Superior temporal gyrus (tissue), 1 donor: ENCODE results near the gene ZNF773.
"Not testable (repeated sequence)": the region's sequence is repeated elsewhere in the genome, so short reads cannot be mapped to it uniquely, and the experiment has no call there.

Experiments
- DNase-seq: peaks from one replicate; pipeline ENCODE4 v3.0.0-alpha.2; 2016; ENCODE audit errors: extremely low spot score

ZNF773 gene

GRCh38 chr19:57499680-57500395 lies at the start of gene ZNF773:
TSS of gene ZNF773 (plus strand) at chr19:57499938. CDS start at chr19:57500081, 143 bp downstream.
- DNase-seq, result peak; percentile 82

DNA sequence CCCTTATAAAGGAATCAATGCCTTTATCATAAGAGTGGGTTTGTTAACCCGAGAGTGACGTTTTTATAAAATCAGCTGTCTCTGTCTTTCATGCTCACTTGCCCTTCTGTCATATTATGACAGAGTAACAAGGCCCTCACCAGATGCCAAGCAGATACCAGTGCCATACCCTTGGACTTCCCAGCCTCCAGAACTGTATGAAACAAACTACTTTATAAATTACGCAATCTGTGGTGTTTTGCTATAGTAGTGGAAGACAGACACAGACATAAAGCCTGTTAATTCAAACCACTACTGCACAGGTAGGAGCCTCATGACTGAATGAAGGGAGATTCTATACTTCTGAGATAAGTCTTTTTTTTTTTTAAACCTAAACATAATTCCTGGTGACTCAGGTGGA lies 47.4 kb upstream of the ZNF773 start:
- no peak for DNase-seq

DNA sequence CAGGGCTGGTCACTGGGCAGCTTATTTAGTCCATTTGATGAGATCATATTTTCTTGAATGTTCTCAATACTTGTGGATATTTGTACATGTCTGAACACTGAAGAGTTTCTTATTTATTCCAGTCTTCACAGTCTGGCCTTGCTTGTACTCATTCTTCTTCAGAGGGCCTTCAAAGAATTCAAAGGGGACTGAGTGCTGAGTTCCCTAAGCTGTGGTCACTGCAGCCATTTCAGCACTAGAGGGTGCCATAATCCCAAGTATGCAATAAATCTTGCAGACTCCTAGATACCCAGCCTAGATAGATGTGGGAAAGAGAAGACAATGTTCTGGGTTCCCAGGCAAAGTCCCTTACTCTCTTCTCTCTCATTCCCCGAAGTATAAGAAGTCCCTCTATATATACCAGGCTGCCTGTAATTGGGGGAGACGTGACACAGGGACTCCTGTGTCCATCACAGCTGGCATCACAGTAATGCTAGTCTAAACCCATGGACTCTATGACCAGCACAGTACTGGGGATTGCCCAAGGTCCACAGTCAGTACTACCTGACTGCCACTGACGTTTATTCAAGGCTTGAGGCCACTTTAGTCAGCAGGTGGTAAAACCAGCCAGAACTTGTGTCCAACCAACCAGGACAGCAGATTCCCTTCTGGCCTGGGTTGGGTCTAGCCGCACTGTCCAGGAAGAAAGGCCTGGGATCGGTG lies 33.9 kb upstream of the ZNF773 start:
- no peak for DNase-seq

DNA sequence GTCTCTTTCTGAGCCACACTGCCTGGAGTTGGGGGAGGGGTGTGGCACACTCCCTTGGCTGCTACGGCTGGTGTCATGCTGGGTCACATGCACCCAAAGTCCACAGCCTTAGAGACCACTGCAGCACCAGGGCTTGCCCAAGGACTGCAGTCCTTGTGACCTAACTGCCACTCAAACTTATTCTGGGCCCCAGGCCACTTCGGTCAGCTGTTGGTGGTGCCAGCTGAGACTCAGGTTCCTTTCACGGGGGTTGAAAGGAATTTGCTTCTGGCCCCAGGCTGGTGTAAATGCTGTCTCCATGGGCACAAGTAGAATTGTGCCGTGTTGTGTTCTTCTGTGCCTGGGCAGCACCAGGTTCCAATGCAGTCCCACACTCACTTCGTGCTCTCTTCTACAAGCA lies 33.2 kb upstream of the ZNF773 start:
- DNase-seq, result no peak

DNA sequence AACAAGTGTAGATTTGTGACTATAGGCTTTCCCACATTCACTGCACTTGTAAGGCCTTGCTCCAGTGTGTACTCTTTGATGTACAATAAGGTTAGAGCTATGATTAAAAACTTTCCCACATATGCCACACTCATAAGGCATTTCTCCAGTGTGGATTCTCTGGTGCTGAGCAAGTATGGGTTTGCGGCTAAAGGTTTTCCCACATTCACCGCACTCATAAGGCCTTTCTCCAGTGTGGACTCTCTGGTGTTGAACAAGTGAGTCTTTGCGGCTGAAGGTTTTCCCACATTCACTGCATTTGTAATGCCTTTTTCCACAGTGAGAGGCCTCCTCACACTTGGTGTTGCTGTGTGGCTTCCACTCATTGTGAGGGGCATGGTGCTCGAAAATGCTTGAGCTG lies 26.1 kb upstream of the ZNF773 start:
- no peak for DNase-seq

- DNase-seq, result peak; percentile 99
These were observed 22.3 kb upstream of the ZNF773 start, which contains the start of gene ZNF772 for GRCh38 chr19:57477191-57478008. TSS of gene ZNF772 (minus strand) at chr19:57477566. CDS start at chr19:57477309, 257 bp downstream.

DNA sequence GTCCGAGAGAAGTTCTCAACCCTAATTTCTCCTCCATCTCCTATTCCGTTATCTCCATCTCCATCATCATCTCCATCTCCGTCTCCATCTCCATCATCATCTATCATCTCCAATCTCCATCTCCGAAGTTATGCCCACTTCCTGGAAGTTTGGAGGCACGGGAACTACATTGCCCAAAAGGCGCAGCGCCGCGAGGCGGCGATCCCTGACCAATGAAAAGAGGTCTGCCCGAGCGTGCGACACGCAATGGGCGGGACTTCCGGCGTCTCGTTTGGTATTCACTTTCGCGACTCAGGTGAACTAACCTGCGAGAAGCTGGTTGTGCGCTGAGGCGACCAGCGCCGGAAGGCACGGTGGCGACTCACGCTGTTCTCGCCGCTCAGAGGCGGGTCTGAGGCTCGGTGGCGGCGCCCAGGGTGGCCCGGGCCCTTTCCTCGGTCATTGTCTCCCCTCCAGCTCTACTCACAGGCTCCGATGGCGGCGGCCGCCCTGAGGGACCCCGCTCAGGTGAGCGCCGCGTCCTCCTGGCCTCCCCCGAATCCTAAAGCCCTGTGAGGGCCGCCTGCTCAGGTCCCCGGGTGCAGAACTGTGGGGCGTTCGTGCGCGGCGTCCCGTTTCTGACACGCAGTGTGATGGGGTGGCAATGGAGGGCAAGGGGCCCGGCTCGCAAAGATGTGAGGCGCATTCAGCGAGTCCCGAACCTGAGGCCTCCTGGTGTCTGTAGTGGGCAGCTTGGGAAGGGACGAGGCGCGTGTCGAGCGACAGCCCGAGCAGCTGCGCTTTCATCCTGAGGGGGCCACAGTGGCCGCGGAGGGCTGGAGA lies 12.1 kb upstream of the ZNF773 start, which contains the start of gene ZNF419:
ZNF419 (plus strand) TSS at position 274 of the 822 bp plus-strand sequence; CDS start at position 475, 201 bp downstream.
- DNase-seq, result peak; percentile 96

- not testable (repeated sequence) for DNase-seq
These were observed 11.5 kb upstream of the ZNF773 start for GRCh38 chr19:57488299-57488644.

- not testable (repeated sequence) for DNase-seq
These were observed 432 bp upstream of the ZNF773 start for GRCh38 chr19:57499332-57499679.

- DNase-seq, result not testable (repeated sequence)
These were observed 662 bp downstream of the ZNF773 start for GRCh38 chr19:57500400-57500799.

- no peak for DNase-seq
These were observed 6.4 kb downstream of the ZNF773 start for GRCh38 chr19:57506163-57506562.

- DNase-seq, result no peak
These were observed 11.7 kb downstream of the ZNF773 start for GRCh38 chr19:57511484-57511883.

- no peak for DNase-seq
These were observed 13.1 kb downstream of the ZNF773 start for GRCh38 chr19:57512845-57513244.

- DNase-seq, result no peak
These were observed 15.5 kb downstream of the ZNF773 start for GRCh38 chr19:57515255-57515654.

- DNase-seq, result not testable (repeated sequence)
These were observed 18.3 kb downstream of the ZNF773 start for GRCh38 chr19:57518021-57518420.

- DNase-seq, result peak; percentile 86
These were observed 27.6 kb downstream of the ZNF773 start, which contains the start of gene ZNF549 for GRCh38 chr19:57527136-57527881. TSS of gene ZNF549 (plus strand) at chr19:57527356. CDS start at chr19:57527574, 218 bp downstream.

- no peak for DNase-seq
These were observed 38.3 kb downstream of the ZNF773 start for GRCh38 chr19:57537953-57538547.

GRCh38 chr19:57546513-57546912 lies 46.8 kb downstream of the ZNF773 start:
- DNase-seq, result no peak

DNA sequence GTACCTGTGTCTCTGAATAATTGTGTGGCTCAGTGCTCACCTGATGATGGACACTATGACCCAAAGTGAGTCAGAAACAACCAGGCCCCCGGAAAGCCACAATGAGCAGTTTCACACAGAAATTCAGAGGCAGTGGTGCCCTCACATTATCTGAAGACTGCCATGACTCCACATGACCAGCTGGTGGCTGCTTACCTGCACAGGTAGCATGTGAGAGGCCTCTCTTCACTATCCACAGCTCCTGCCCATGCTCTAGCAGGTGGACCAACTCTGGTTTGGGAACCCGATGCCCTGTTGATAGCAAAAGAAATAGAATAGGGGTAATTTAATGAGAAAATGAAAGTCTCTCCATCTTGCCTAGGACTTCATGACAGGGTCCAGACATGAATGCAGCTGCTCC lies 52.7 kb downstream of the ZNF773 start:
- no peak for DNase-seq

DNA sequence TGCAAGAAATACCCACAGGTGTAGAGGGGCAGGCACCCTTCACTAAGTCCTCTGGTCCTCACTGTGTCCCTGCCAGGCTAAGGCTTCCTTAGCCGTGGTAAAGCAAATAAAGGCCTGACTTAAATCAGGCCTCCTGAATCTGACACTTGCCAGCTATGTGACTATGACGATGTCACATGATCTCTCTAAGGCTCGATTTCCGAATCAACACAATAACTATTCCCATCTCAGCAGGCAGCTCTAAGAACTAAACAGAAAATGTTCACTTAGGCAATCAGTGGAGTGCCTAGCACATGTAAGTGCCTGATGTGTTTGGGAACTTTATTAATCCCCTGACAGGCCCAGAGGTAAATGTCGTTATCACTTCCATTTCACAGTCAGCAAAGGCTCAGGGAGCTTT lies 57.9 kb downstream of the ZNF773 start:
- no peak for DNase-seq
